A549 (cell line): ENCODE measurements around the gene ATL2.

Source experiments
- CBX2 ChIP-seq: fragments of 200-600 bp; sonication (generic); IDR thresholded peaks from 2 replicates; pipeline ENCODE4 v1.6.1; 2016; ENCODE audit warnings: low read depth, mild to moderate bottlenecking, borderline replicate concordance
- CHD2 ChIP-seq: fragments of 150-350 bp; IDR thresholded peaks from 2 replicates; pipeline ENCODE4 v1.6.1; 2014; ENCODE audit warnings: low read length; ENCODE audit not compliant: partially characterized antibody
- EP300 ChIP-seq, 2 experiments: fragments of >200 bp; sonication (Bioruptor Twin); formaldehyde crosslinking; IDR thresholded peaks; 2 replicates in 1 of 2; 3 replicates in 1 of 2; pipeline ENCODE4 v1.6.1; 2016 to 2017
- HDAC2 ChIP-seq: fragments of 200-600 bp; sonication (generic); IDR thresholded peaks from 2 replicates; pipeline ENCODE4 v1.6.1; 2016
- KDM5A ChIP-seq: fragments of 200-600 bp; sonication (generic); IDR thresholded peaks from 2 replicates; pipeline ENCODE4 v1.6.1; 2016; ENCODE audit warnings: antibody characterized with exemption, mild to moderate bottlenecking
- POLR2A ChIP-seq: IDR thresholded peaks from 2 replicates; pipeline ENCODE4 v1.6.1; 2012; ENCODE audit warnings: mild to moderate bottlenecking, low read length
- RAD21 ChIP-seq, 2 experiments: fragments of >200 bp in 1 of 2; sonication (Bioruptor Twin) in 1 of 2; formaldehyde crosslinking in 1 of 2; IDR thresholded peaks in 1 of 2; conservative IDR thresholded peaks in 1 of 2; 2 replicates in 1 of 2; 3 replicates in 1 of 2; pipeline ENCODE4 v1.6.1; 2012 to 2018; ENCODE audit warnings: inconsistent platforms in 1 of 2
- RFX5 ChIP-seq: fragments of 450-650 bp; IDR thresholded peaks from 2 replicates; pipeline ENCODE4 v1.7.1; 2014; ENCODE audit warnings: antibody characterized with exemption, mild to moderate bottlenecking, moderate library complexity
- TF ChIP-seq, protein P1 (sequence below): fragments of >200 bp; sonication (Bioruptor Twin); formaldehyde crosslinking; IDR thresholded peaks from 3 replicates; pipeline ENCODE4 v1.5.1; 2016
- TF ChIP-seq, protein P2 (sequence below): fragments of 200-600 bp; sonication (generic); IDR thresholded peaks from 2 replicates; pipeline ENCODE4 v1.6.1; 2016; ENCODE audit warnings: antibody characterized with exemption, mild to moderate bottlenecking, moderate library complexity
- TF ChIP-seq, protein P3 (sequence below): fragments of 150-350 bp; IDR thresholded peaks from 2 replicates; pipeline ENCODE4 v1.6.1; 2014; ENCODE audit warnings: low read depth, mild to moderate bottlenecking, low read length
- TF ChIP-seq, protein P4 (sequence below): fragments of 250-450 bp; sonication (Bioruptor Pico); IDR thresholded peaks from 2 replicates; pipeline ENCODE4 v1.5.0; 2021; ENCODE audit warnings: mild to moderate bottlenecking, moderate library complexity, borderline replicate concordance
- TF ChIP-seq, protein P5 (sequence below): fragments of 450-650 bp; IDR thresholded peaks from 2 replicates; pipeline ENCODE4 v1.6.1; 2014; ENCODE audit warnings: antibody characterized with exemption

DNA sequence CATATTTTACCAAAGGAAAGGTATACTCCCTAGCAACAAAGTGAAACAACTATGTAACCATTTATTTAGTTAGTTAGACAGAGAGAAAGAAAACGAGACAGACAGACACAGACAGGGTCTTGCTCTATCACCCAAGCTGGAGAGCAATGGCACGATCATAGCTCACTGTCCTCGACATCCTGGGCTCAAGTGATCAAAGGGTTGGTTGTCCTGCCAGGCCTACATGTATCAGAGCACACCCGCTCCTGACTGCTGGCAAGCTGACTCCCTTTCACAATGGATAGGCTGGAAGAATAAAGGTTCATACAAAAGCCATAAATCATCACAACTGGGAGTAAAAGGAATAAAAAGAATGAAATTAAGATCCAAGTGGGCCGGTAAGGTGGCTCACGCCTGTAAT lies 53.5 kb downstream of the ATL2 start:
- TF ChIP-seq EP300 (IDR thresholded peaks at IDR 0.05) (no peak), RFX5 (no peak), CHD2 (no peak), CBX2 (no peak), RAD21 (conservative IDR thresholded peaks at IDR 0.05 in 1 of 2, IDR thresholded peaks at IDR 0.05 in 1 of 2) (no peak), HDAC2 (no peak), POLR2A (no peak), KDM5A (no peak)
- TF ChIP-seq, protein P1, sequence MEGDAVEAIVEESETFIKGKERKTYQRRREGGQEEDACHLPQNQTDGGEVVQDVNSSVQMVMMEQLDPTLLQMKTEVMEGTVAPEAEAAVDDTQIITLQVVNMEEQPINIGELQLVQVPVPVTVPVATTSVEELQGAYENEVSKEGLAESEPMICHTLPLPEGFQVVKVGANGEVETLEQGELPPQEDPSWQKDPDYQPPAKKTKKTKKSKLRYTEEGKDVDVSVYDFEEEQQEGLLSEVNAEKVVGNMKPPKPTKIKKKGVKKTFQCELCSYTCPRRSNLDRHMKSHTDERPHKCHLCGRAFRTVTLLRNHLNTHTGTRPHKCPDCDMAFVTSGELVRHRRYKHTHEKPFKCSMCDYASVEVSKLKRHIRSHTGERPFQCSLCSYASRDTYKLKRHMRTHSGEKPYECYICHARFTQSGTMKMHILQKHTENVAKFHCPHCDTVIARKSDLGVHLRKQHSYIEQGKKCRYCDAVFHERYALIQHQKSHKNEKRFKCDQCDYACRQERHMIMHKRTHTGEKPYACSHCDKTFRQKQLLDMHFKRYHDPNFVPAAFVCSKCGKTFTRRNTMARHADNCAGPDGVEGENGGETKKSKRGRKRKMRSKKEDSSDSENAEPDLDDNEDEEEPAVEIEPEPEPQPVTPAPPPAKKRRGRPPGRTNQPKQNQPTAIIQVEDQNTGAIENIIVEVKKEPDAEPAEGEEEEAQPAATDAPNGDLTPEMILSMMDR, result no peak
- TF ChIP-seq, protein P2, sequence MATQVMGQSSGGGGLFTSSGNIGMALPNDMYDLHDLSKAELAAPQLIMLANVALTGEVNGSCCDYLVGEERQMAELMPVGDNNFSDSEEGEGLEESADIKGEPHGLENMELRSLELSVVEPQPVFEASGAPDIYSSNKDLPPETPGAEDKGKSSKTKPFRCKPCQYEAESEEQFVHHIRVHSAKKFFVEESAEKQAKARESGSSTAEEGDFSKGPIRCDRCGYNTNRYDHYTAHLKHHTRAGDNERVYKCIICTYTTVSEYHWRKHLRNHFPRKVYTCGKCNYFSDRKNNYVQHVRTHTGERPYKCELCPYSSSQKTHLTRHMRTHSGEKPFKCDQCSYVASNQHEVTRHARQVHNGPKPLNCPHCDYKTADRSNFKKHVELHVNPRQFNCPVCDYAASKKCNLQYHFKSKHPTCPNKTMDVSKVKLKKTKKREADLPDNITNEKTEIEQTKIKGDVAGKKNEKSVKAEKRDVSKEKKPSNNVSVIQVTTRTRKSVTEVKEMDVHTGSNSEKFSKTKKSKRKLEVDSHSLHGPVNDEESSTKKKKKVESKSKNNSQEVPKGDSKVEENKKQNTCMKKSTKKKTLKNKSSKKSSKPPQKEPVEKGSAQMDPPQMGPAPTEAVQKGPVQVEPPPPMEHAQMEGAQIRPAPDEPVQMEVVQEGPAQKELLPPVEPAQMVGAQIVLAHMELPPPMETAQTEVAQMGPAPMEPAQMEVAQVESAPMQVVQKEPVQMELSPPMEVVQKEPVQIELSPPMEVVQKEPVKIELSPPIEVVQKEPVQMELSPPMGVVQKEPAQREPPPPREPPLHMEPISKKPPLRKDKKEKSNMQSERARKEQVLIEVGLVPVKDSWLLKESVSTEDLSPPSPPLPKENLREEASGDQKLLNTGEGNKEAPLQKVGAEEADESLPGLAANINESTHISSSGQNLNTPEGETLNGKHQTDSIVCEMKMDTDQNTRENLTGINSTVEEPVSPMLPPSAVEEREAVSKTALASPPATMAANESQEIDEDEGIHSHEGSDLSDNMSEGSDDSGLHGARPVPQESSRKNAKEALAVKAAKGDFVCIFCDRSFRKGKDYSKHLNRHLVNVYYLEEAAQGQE, result no peak
- TF ChIP-seq, protein P3, sequence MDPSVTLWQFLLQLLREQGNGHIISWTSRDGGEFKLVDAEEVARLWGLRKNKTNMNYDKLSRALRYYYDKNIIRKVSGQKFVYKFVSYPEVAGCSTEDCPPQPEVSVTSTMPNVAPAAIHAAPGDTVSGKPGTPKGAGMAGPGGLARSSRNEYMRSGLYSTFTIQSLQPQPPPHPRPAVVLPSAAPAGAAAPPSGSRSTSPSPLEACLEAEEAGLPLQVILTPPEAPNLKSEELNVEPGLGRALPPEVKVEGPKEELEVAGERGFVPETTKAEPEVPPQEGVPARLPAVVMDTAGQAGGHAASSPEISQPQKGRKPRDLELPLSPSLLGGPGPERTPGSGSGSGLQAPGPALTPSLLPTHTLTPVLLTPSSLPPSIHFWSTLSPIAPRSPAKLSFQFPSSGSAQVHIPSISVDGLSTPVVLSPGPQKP, result no peak
- TF ChIP-seq, protein P4, sequence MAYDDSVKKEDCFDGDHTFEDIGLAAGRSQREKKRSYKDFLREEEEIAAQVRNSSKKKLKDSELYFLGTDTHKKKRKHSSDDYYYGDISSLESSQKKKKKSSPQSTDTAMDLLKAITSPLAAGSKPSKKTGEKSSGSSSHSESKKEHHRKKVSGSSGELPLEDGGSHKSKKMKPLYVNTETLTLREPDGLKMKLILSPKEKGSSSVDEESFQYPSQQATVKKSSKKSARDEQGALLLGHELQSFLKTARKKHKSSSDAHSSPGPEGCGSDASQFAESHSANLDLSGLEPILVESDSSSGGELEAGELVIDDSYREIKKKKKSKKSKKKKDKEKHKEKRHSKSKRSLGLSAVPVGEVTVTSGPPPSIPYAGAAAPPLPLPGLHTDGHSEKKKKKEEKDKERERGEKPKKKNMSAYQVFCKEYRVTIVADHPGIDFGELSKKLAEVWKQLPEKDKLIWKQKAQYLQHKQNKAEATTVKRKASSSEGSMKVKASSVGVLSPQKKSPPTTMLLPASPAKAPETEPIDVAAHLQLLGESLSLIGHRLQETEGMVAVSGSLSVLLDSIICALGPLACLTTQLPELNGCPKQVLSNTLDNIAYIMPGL, result no peak
- TF ChIP-seq, protein P5, sequence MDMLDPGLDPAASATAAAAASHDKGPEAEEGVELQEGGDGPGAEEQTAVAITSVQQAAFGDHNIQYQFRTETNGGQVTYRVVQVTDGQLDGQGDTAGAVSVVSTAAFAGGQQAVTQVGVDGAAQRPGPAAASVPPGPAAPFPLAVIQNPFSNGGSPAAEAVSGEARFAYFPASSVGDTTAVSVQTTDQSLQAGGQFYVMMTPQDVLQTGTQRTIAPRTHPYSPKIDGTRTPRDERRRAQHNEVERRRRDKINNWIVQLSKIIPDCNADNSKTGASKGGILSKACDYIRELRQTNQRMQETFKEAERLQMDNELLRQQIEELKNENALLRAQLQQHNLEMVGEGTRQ, result no peak
